ENCODE results near the gene MTAP. TPM values are rescaled to one million over a fixed set of nuclear protein-coding genes. Genes with fewer than 3 reads are reported as not detected.
A peak's percentile ranks its signal among the peaks of the same experiment; 100 is the strongest.

Gene MTAP
- total RNA-seq, 1 experiment from 2014 or later, result 139 TPM

GRCh38 chr9:21927752-21928151, 125.3 kb downstream of the MTAP start:
- intact Hi-C loops (cut with micrococcal nuclease; ENCODE audit: unreplicated experiment), result no loop called here
- TF ChIP-seq CTCF (IDR thresholded peaks at IDR 0.05; ENCODE audit: unreplicated experiment), result no peak
- Mint-ChIP-seq H3K9me3 (ENCODE audit: low read depth, unreplicated experiment) (no peaks in the 10 kb centered on the region), H3K27ac (ENCODE audit: unreplicated experiment) (no peak overlapping the region), H3K27me3 (ENCODE audit: unreplicated experiment) (no peaks in the 10 kb centered on the region), H3K36me3 (ENCODE audit: insufficient read depth, unreplicated experiment) (peaks cover 2% of the 10 kb centered on the region), H3K4me1 (ENCODE audit: low read depth, unreplicated experiment) (peaks cover 4% of the 10 kb centered on the region), H3K4me3 (ENCODE audit: low read depth, unreplicated experiment) (no peak overlapping the region)
- no TSS peak for BruUV-seq (replicated peaks)
- CTCF ChIA-PET, result no interaction called here
- no peak for DNase-seq

GRCh38 chr9:21931428-21931827, 129.0 kb downstream of the MTAP start:
- H3K4me3 Mint-ChIP-seq (ENCODE audit: low read depth, unreplicated experiment), result no peak overlapping the region
- H3K36me3 Mint-ChIP-seq (ENCODE audit: insufficient read depth, unreplicated experiment), result peaks cover 3% of the 10 kb centered on the region
- H3K27me3 Mint-ChIP-seq (ENCODE audit: unreplicated experiment), result no peaks in the 10 kb centered on the region
- BruUV-seq (replicated peaks), result no TSS peak
- H3K4me1 Mint-ChIP-seq (ENCODE audit: low read depth, unreplicated experiment), result peaks cover 16% of the 10 kb centered on the region
- intact Hi-C loops (cut with micrococcal nuclease; ENCODE audit: unreplicated experiment), result no loop called here
- H3K27ac Mint-ChIP-seq (ENCODE audit: unreplicated experiment), result no peak overlapping the region
- H3K9me3 Mint-ChIP-seq (ENCODE audit: low read depth, unreplicated experiment), result no peaks in the 10 kb centered on the region
- DNase-seq, result no peak
- TF ChIP-seq CTCF (IDR thresholded peaks at IDR 0.05; ENCODE audit: unreplicated experiment), result no peak
- CTCF ChIA-PET, result interaction anchor here (0.8 kb wide), 1 partner anchor 52 kb away, joined by 3 read pairs; no protein-coding TSS in a partner anchor

- Mint-ChIP-seq H3K4me3 (ENCODE audit: low read depth, unreplicated experiment) (no peak overlapping the region), H3K4me1 (ENCODE audit: low read depth, unreplicated experiment) (peaks cover 16% of the 10 kb centered on the region), H3K27ac (ENCODE audit: unreplicated experiment) (peak overlapping the region; percentile 54), H3K27me3 (ENCODE audit: unreplicated experiment) (no peaks in the 10 kb centered on the region), H3K9me3 (ENCODE audit: low read depth, unreplicated experiment) (no peaks in the 10 kb centered on the region), H3K36me3 (ENCODE audit: insufficient read depth, unreplicated experiment) (peaks cover 3% of the 10 kb centered on the region)
- intact Hi-C loops (cut with micrococcal nuclease; ENCODE audit: unreplicated experiment), result no loop called here
- BruUV-seq (replicated peaks), result no TSS peak
- no peak for TF ChIP-seq CTCF (IDR thresholded peaks at IDR 0.05; ENCODE audit: unreplicated experiment)
- no peak for DNase-seq
- CTCF ChIA-PET, result interaction anchor here (0.5 to 0.8 kb wide), 2 partner anchors 14 to 70 kb away, joined by 3 read pairs; no protein-coding TSS in a partner anchor
Observed at GRCh38 chr9:21933281-21933680, 130.8 kb downstream of the MTAP start.

DNA sequence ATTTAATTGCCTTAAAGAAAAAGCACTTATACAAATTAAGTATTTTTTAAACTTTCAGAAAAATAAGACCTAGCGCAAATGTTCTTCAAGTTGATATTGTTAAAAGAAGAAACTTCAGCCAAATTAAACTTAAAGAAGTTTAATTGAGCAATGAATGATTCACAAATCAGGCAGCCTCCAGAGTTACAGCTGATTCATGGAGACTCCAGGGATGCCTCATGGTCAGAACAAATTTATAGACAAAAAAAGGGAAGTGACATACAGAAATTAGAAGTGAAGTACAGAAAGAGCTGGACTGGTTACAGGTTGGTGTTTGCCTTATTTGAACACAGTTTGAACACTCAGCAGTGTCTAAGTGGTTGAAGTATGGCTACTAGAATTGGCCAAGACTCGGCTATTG, 131.4 kb downstream of the MTAP start:
- no peak for TF ChIP-seq CTCF (IDR thresholded peaks at IDR 0.05; ENCODE audit: unreplicated experiment)
- H3K27me3 Mint-ChIP-seq (ENCODE audit: unreplicated experiment), result no peaks in the 10 kb centered on the region
- BruUV-seq (replicated peaks), result no TSS peak
- DNase-seq, result no peak
- no peak overlapping the region for H3K4me3 Mint-ChIP-seq (ENCODE audit: low read depth, unreplicated experiment)
- peaks cover 16% of the 10 kb centered on the region for H3K4me1 Mint-ChIP-seq (ENCODE audit: low read depth, unreplicated experiment)
- peaks cover 3% of the 10 kb centered on the region for H3K36me3 Mint-ChIP-seq (ENCODE audit: insufficient read depth, unreplicated experiment)
- no peaks in the 10 kb centered on the region for H3K9me3 Mint-ChIP-seq (ENCODE audit: low read depth, unreplicated experiment)
- intact Hi-C loops (cut with micrococcal nuclease; ENCODE audit: unreplicated experiment), result no loop called here
- CTCF ChIA-PET, result no interaction called here
- H3K27ac Mint-ChIP-seq (ENCODE audit: unreplicated experiment), result no peak overlapping the region
